ENCODE results near the gene ARHGAP15. TPM values are rescaled to one million over a fixed set of nuclear protein-coding genes. Genes with fewer than 3 reads are reported as not detected.

ARHGAP15 gene
- total and polyA plus RNA-seq, 2 donors from 2014 or later, result 5.7 to 23.1 TPM

DNA sequence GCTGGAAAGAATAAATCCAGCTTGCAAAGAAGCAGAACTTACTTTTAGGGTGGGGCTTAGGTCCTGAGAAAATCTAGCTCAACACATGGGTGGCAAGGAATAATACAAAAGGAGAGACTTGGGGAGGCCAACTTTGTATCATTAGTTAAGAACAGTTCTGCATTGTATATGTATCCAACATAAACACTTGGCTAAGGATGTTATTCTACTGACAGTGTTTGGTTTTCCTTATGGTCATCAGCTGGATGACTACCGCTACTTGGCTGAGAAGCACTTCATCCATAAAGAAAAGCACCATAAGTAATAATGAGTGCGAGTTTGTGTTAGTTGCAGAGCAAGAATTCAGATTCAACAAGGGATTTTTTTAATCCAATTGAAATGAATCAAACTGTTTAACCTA is 614.9 kb downstream of the ARHGAP15 start:
- FAIRE-seq, result no peak
- intact Hi-C loops (cut with DNase I), result no loop called here
- TF ChIP-seq CTCF (IDR thresholded peaks at IDR 0.05; ENCODE audit: borderline replicate concordance, extremely low read depth, insufficient read depth), result no peak
- DNase-seq, result peak in 1 of 5 donors; percentile 13
- H3K4me1 ChIP-seq (ENCODE audit: control insufficient read depth in 2 of 3, insufficient read depth in 2 of 3, low read depth in 1 of 3, low read length in 3 of 3), result no peaks in the 10 kb centered on the region
- no peak overlapping the region for H3K27ac ChIP-seq (ENCODE audit: low read depth in 2 of 2, low read length in 2 of 2)
- no peaks in the 10 kb centered on the region for H3K9me3 ChIP-seq (ENCODE audit: control insufficient read depth in 2 of 3, insufficient read depth in 1 of 3, low read length in 3 of 3)
- H3K9ac ChIP-seq (ENCODE audit: low read length in 3 of 3), result no peak overlapping the region
- H3K27me3 ChIP-seq (ENCODE audit: control insufficient read depth, insufficient read depth, low read length), result no peaks in the 10 kb centered on the region
- no peak overlapping the region for H3K4me3 ChIP-seq (ENCODE audit: low read length in 3 of 3)
- no peaks in the 10 kb centered on the region for H3K36me3 ChIP-seq (ENCODE audit: control insufficient read depth in 2 of 3, insufficient read depth in 3 of 3, low read length in 3 of 3)

- intact Hi-C loops (cut with DNase I), result no loop called here
- no peaks in the 10 kb centered on the region for H3K9me3 ChIP-seq (ENCODE audit: control insufficient read depth in 2 of 3, insufficient read depth in 1 of 3, low read length in 3 of 3)
- H3K27ac ChIP-seq (ENCODE audit: low read depth in 2 of 2, low read length in 2 of 2), result no peak overlapping the region
- no peak overlapping the region for H3K9ac ChIP-seq (ENCODE audit: low read length in 3 of 3)
- FAIRE-seq (no peak), DNase-seq (peak in 2 of 5 donors; percentile 26 to 48)
- no peaks in the 10 kb centered on the region for H3K27me3 ChIP-seq (ENCODE audit: control insufficient read depth, insufficient read depth, low read length)
- no peaks in the 10 kb centered on the region for H3K36me3 ChIP-seq (ENCODE audit: control insufficient read depth in 2 of 3, insufficient read depth in 3 of 3, low read length in 3 of 3)
- no peak for TF ChIP-seq CTCF (IDR thresholded peaks at IDR 0.05; ENCODE audit: borderline replicate concordance, extremely low read depth, insufficient read depth)
- H3K4me1 ChIP-seq (ENCODE audit: control insufficient read depth in 2 of 3, insufficient read depth in 2 of 3, low read depth in 1 of 3, low read length in 3 of 3), result no peaks in the 10 kb centered on the region
- H3K4me3 ChIP-seq (ENCODE audit: low read length in 3 of 3), result no peak overlapping the region
Measured at GRCh38 chr2:143745060-143745459, 615.8 kb downstream of the ARHGAP15 start.

- Histone ChIP-seq H3K4me3 (ENCODE audit: low read length in 3 of 3) (no peak overlapping the region), H3K9ac (ENCODE audit: low read length in 3 of 3) (no peak overlapping the region), H3K9me3 (ENCODE audit: control insufficient read depth in 2 of 3, insufficient read depth in 1 of 3, low read length in 3 of 3) (no peaks in the 10 kb centered on the region), H3K4me1 (ENCODE audit: control insufficient read depth in 2 of 3, insufficient read depth in 2 of 3, low read depth in 1 of 3, low read length in 3 of 3) (no peaks in the 10 kb centered on the region), H3K27me3 (ENCODE audit: control insufficient read depth, insufficient read depth, low read length) (no peaks in the 10 kb centered on the region), H3K36me3 (ENCODE audit: control insufficient read depth in 2 of 3, insufficient read depth in 3 of 3, low read length in 3 of 3) (no peaks in the 10 kb centered on the region), H3K27ac (ENCODE audit: low read depth in 2 of 2, low read length in 2 of 2) (no peak overlapping the region)
- TF ChIP-seq CTCF (IDR thresholded peaks at IDR 0.05; ENCODE audit: borderline replicate concordance, extremely low read depth, insufficient read depth), result no peak
- no peak for DNase-seq
- FAIRE-seq, result no peak
- intact Hi-C loops (cut with DNase I), result no loop called here
Measured at GRCh38 chr2:143754742-143755141, 625.5 kb downstream of the ARHGAP15 start.

All from kidney (tissue), 14 donors.